ENCODE results near the gene NFIX. TPM values are rescaled to one million over a fixed set of nuclear protein-coding genes. Genes with fewer than 3 reads are reported as not detected.

The NFIX gene
- total and polyA plus RNA-seq, 9 of the 15 experiments (the other 6 are each of a cell fraction or from before 2014, with no cell fraction given): 0.28 to 26.8 (median 5.4) TPM

GRCh38 chr19:13012690-13013608, 17.7 kb downstream of the NFIX start (continued):
- TF ChIP-seq, protein P1, sequence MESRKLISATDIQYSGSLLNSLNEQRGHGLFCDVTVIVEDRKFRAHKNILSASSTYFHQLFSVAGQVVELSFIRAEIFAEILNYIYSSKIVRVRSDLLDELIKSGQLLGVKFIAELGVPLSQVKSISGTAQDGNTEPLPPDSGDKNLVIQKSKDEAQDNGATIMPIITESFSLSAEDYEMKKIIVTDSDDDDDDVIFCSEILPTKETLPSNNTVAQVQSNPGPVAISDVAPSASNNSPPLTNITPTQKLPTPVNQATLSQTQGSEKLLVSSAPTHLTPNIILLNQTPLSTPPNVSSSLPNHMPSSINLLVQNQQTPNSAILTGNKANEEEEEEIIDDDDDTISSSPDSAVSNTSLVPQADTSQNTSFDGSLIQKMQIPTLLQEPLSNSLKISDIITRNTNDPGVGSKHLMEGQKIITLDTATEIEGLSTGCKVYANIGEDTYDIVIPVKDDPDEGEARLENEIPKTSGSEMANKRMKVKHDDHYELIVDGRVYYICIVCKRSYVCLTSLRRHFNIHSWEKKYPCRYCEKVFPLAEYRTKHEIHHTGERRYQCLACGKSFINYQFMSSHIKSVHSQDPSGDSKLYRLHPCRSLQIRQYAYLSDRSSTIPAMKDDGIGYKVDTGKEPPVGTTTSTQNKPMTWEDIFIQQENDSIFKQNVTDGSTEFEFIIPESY (CRISPR knock-in tag; IDR thresholded peaks at IDR 0.05): peak; percentile 35; the same call in 1 of the 2 replicates
- TF ChIP-seq ZNF165 (CRISPR knock-in tag; IDR thresholded peaks at IDR 0.05; ENCODE audit: borderline replicate concordance): no peak
- TF ChIP-seq SNRNP70 (optimal IDR thresholded peaks at IDR 0.05; ENCODE audit: low read depth, low read length): no peak
- no peak for TF ChIP-seq SIN3B (IDR thresholded peaks at IDR 0.05; ENCODE audit: low read depth)
- TF ChIP-seq, protein P2, sequence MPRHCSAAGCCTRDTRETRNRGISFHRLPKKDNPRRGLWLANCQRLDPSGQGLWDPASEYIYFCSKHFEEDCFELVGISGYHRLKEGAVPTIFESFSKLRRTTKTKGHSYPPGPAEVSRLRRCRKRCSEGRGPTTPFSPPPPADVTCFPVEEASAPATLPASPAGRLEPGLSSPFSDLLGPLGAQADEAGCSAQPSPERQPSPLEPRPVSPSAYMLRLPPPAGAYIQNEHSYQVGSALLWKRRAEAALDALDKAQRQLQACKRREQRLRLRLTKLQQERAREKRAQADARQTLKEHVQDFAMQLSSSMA (CRISPR knock-in tag; IDR thresholded peaks at IDR 0.05): no peak
- no peak; the same call in 1 of the 2 replicates for TF ChIP-seq TCF3 (CRISPR knock-in tag; IDR thresholded peaks at IDR 0.05)
- TF ChIP-seq HINFP (tag; conservative IDR thresholded peaks at IDR 0.05; ENCODE audit: low read depth): no peak
- TF ChIP-seq PREB (CRISPR knock-in tag; IDR thresholded peaks at IDR 0.05): no peak
- no peak for TF ChIP-seq ZNF449 (CRISPR knock-in tag; IDR thresholded peaks at IDR 0.05)
- TF ChIP-seq HCFC1 (IDR thresholded peaks at IDR 0.05; ENCODE audit: low read depth, low read length): no peak
- no peak for TF ChIP-seq ZNF124 (CRISPR knock-in tag; IDR thresholded peaks at IDR 0.05)
- TF ChIP-seq SP1 (CRISPR knock-in tag; IDR thresholded peaks at IDR 0.05): no peak
- no peak for TF ChIP-seq GATAD2B (IDR thresholded peaks at IDR 0.05; ENCODE audit: borderline replicate concordance)
- TF ChIP-seq ZNF507 (tag; conservative IDR thresholded peaks at IDR 0.05): no peak
- TF ChIP-seq FOXA1 (IDR thresholded peaks at IDR 0.05; ENCODE audit: borderline replicate concordance): no peak
